Activated CD4-positive, alpha-beta memory T cell treated with anti-CD3 and anti-CD28 coated beads for 36 hours (primary cell): ENCODE data around the gene RAPGEF4. TPM values are rescaled to one million over a fixed set of nuclear protein-coding genes. Genes with fewer than 3 reads are reported as not detected.

Source experiments
- CTCF ChIA-PET: fragments of 350-600 bp; sonication (Branson Sonifier 250); formaldehyde crosslinking; loops from one replicate; lab custom pipeline; 2021; ENCODE audit warnings: antibody characterized with exemption, inconsistent platforms; lab: Charles Lee
- POLR2A ChIA-PET: fragments of 350-600 bp; sonication (Branson Sonifier 250); formaldehyde crosslinking; loops from one replicate; lab custom pipeline; 2021; ENCODE audit warnings: antibody characterized with exemption; lab: Charles Lee
- DNase-seq: peaks from one replicate; pipeline ENCODE4 v3.0.0-alpha.2; 2020
- H3K27ac Mint-ChIP-seq: one replicate; pipeline ENCODE4 v1.8.0; 2021; ENCODE audit warnings: mixed read lengths
- H3K27me3 Mint-ChIP-seq: one replicate; pipeline ENCODE4 v1.8.0; 2021; ENCODE audit warnings: mixed read lengths
- H3K36me3 Mint-ChIP-seq: one replicate; pipeline ENCODE4 v1.8.0; 2021; ENCODE audit warnings: mixed read lengths
- H3K4me1 Mint-ChIP-seq: one replicate; pipeline ENCODE4 v1.8.0; 2021; ENCODE audit warnings: low read depth, mixed read lengths
- H3K4me3 Mint-ChIP-seq: one replicate; pipeline ENCODE4 v1.8.0; 2021; ENCODE audit warnings: mild to moderate bottlenecking, mixed read lengths
- H3K9me3 Mint-ChIP-seq: one replicate; pipeline ENCODE4 v1.8.0; 2021; ENCODE audit warnings: mixed read lengths
- intact Hi-C: fragments of 100-400 bp; cut with micrococcal nuclease; formaldehyde crosslinking; loops from one replicate; pipeline ENCODE4 v1.15.1; 2023
- total RNA-seq, 2 experiments: library from RNA; stranded (reverse); gene quantifications; one replicate each; pipeline ENCODE4 v1.2.3, GENCODE V29; 2021

The RAPGEF4 gene
- total RNA-seq, 2 experiments from 2014 or later, result 0.21 TPM; not detected in 1

DNA sequence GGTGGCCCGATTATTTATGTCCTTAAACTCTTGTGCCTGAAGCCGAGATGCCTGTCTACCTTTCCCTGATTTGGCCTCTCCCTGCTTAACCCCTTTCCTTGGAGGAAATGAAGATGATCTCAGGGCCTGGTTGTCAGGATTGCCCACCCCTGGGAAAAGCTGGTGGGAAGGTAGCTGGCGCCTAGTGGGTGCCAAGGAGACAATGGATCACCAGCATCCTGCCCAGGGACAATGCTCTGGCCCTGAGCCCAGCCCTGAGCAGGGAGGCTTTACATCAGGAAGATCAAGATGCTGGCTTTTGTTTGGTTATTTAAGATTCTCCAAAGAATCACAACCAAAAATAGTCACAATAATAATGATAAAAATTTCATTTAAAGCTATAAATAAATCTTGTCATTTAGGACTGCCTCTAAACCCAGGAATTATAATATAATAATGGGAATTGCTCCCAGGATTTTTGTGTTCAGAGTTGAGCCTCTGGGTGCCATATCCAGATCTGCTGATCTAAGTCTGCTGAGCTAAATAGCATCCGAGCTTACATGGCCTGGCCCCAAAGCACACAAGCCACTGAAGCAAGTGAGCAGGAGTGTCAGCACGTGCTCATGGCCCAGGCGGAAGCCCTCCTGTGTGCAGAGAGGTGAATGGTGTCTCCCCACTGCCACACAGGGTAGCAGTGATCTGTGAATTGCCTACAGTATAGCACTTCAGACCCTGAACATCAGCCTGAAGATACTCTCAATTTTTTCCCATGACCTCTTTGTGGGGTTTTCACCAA lies 282.2 kb downstream of the RAPGEF4 start:
- no peak overlapping the region for H3K27ac Mint-ChIP-seq
- no peaks in the 10 kb centered on the region for H3K4me1 Mint-ChIP-seq
- no peaks in the 10 kb centered on the region for H3K36me3 Mint-ChIP-seq
- H3K27me3 Mint-ChIP-seq, result peaks cover 3% of the 10 kb centered on the region
- no peaks in the 10 kb centered on the region for H3K9me3 Mint-ChIP-seq
- no peak overlapping the region for H3K4me3 Mint-ChIP-seq
- intact Hi-C loops, result no loop called here
- ChIA-PET POLR2A (interaction anchor here (0.6 kb wide), 1 partner anchor 177 kb away, joined by 3 read pairs; no protein-coding TSS in a partner anchor), CTCF (interaction anchor here (1.3 to 2.5 kb wide), 2 partner anchors 9 to 11 kb away, joined by 5 to 11 read pairs; no protein-coding TSS in a partner anchor)
- DNase-seq, result no peak

DNA sequence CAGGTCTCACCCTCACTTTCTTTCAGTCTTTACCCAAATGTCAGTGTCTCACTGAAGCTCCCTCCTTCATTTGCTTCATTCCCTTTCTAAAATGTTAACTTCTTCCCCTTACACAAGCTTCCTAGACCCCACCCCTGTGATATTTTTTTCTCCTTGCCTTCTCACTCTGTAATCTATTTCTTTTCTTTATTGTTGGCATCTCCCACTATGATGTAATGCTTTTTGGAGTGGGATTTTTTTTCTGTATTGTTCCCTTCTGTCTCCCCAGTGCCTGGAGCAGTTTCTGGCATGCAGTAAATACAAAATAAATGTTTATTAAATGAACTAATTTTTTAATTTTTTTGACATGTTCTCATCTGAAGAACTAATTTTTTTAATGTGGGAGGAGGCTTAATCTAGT lies 284.1 kb downstream of the RAPGEF4 start:
- Mint-ChIP-seq H3K9me3 (no peaks in the 10 kb centered on the region), H3K4me1 (no peaks in the 10 kb centered on the region), H3K4me3 (no peak overlapping the region), H3K36me3 (no peaks in the 10 kb centered on the region), H3K27ac (no peak overlapping the region), H3K27me3 (peaks cover 4% of the 10 kb centered on the region)
- no peak for DNase-seq
- intact Hi-C loops, result no loop called here
- CTCF ChIA-PET, result no interaction called here
- POLR2A ChIA-PET, result no interaction called here

DNA sequence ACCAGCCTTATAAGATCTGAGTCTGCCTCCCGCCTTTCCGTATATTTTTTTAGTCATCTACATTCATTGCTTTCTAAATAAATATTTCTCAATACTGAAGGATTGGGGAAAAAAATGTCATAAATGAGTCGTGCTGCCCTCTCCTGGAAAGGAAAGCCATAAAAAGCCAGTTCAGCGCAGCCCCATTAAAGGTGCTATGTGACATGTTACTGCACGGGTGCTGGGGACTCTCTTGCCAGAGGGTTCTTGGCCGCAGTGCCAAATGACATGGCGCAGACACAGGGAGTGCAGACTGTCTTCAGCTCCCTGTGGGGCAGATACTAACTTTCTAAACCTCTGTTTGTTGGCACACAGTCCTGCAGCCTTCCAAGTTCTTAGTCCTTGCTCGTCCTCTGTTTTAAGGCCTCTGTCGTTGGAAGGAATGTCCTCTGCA lies 286.3 kb downstream of the RAPGEF4 start:
- H3K27ac Mint-ChIP-seq, result no peak overlapping the region
- no peaks in the 10 kb centered on the region for H3K4me1 Mint-ChIP-seq
- POLR2A ChIA-PET, result no interaction called here
- CTCF ChIA-PET, result interaction anchor here (3.4 kb wide), 1 partner anchor 188 kb away, joined by 22 read pairs; no protein-coding TSS in a partner anchor
- H3K9me3 Mint-ChIP-seq, result no peaks in the 10 kb centered on the region
- no peaks in the 10 kb centered on the region for H3K36me3 Mint-ChIP-seq
- no peak overlapping the region for H3K4me3 Mint-ChIP-seq
- intact Hi-C loops, result no loop called here
- no peak for DNase-seq
- peaks cover 10% of the 10 kb centered on the region for H3K27me3 Mint-ChIP-seq

DNA sequence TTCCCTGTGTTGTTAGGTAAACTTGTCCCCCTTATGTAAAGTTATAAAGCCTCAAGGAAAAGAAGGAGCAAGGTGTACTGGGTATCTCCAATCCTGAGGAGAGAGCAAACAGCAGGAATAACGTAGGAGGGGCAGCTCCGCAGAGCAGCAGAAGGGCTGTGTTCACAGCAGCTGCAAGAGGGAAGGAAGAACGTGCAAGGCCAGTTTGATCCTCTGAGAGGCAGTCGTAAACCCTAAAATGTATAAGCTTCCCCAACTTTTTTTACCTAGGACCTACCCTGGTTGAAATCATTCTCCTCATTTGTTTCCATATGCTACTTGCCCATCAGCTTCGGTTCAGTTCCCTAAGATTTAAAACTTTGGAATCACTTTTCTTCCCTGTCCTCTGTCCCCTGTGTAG lies 288.1 kb downstream of the RAPGEF4 start:
- no peaks in the 10 kb centered on the region for H3K9me3 Mint-ChIP-seq
- ChIA-PET CTCF (interaction anchor here (1.6 to 3.4 kb wide), 2 partner anchors 187 to 378 kb away, joined by 5 to 22 read pairs; no protein-coding TSS in a partner anchor), POLR2A (no interaction called here)
- intact Hi-C loops, result no loop called here
- no peaks in the 10 kb centered on the region for H3K36me3 Mint-ChIP-seq
- H3K4me3 Mint-ChIP-seq, result no peak overlapping the region
- no peak overlapping the region for H3K27ac Mint-ChIP-seq
- peaks cover 14% of the 10 kb centered on the region for H3K27me3 Mint-ChIP-seq
- no peaks in the 10 kb centered on the region for H3K4me1 Mint-ChIP-seq
- no peak for DNase-seq

DNA sequence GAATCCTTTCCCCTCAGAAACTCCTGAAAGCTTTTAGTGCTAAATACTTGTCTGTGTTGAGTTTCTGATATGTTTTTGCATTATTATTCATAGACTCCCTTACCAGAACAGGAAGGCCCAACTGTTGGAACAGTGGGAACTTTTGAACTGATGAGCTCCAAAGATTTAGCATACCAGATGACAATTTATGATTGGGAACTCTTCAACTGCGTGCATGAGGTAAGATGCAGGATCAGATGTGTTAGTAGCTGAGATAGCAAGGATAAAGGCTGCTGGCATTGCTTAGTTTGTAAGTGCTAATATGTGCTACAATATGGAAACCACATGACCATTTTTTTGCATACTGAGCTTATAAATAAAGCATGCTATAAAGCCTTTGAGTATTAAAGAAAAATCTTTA lies 290.8 kb downstream of the RAPGEF4 start:
- ChIA-PET CTCF (interaction anchor here (0.6 to 9.5 kb wide), 26 partner anchors 9 to 1316 kb away, joined by 3 to 392 read pairs (median 4); no protein-coding TSS in a partner anchor), POLR2A (no interaction called here)
- no peaks in the 10 kb centered on the region for H3K9me3 Mint-ChIP-seq

DNA sequence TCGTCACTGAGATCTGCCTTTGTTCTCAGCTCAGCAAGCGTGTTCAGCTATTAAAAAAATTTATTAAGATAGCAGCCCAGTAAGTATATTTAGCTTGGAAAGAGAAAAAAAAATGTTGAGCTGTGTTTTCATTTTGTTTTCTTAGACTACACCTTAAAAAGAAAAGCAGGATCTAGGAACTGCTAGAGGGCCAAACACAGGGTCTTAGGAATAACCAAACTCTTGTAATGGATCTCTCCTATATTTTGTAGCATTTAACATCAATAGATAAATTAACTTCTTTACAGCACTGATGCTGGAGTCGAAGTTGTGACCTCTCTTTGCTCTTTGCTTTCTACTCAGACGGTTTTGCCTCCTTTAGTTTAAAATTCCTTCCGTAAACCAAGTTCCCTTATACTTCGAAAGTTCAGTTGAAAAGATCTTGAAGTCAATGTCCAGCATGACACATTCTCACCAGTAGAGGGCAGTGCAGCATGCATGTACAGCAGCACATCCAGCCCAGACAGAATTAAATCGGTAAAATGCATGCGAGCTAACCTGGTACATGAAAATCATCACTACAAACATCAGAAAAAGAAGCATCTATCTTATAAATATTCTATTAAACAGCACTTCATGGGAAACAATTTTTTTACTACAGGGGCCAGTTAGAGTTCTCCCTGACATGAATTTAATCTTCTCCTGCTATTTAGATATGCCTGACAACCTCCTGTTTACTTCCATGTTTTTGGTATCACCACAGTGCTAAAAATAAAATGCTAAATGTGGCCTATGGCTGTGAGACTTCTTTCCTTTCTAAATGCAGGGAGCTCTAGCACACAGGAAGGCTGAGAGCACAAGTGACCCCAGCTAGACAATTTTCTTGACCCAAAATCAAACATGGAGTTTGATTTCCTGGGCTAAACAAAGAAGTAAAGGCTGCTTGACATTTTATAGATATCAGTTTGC lies 291.8 kb downstream of the RAPGEF4 start:
- peak; percentile 78 for DNase-seq
- Mint-ChIP-seq H3K36me3 (no peaks in the 10 kb centered on the region), H3K4me1 (no peaks in the 10 kb centered on the region), H3K27me3 (peaks cover 19% of the 10 kb centered on the region), H3K4me3 (no peak overlapping the region), H3K9me3 (no peaks in the 10 kb centered on the region), H3K27ac (no peak overlapping the region)
- intact Hi-C loops, result loop anchor here (1.0 to 5.0 kb wide), 6 partner anchors 49 to 1315 kb away; no protein-coding TSS in a partner anchor
- ChIA-PET CTCF (interaction anchor here (0.6 to 9.5 kb wide), 50 partner anchors 10 to 1317 kb away, joined by 3 to 392 read pairs (median 4); no protein-coding TSS in a partner anchor), POLR2A (no interaction called here)

More for the DNA sequence above, 290.8 kb downstream of the RAPGEF4 start:
- H3K4me3 Mint-ChIP-seq, result no peak overlapping the region
- H3K27ac Mint-ChIP-seq, result no peak overlapping the region
- DNase-seq, result no peak
- H3K36me3 Mint-ChIP-seq, result no peaks in the 10 kb centered on the region
- H3K27me3 Mint-ChIP-seq, result peaks cover 17% of the 10 kb centered on the region
- intact Hi-C loops, result loop anchor here (2.0 to 5.0 kb wide), 3 partner anchors 50 to 1316 kb away; no protein-coding TSS in a partner anchor
- no peaks in the 10 kb centered on the region for H3K4me1 Mint-ChIP-seq

DNA sequence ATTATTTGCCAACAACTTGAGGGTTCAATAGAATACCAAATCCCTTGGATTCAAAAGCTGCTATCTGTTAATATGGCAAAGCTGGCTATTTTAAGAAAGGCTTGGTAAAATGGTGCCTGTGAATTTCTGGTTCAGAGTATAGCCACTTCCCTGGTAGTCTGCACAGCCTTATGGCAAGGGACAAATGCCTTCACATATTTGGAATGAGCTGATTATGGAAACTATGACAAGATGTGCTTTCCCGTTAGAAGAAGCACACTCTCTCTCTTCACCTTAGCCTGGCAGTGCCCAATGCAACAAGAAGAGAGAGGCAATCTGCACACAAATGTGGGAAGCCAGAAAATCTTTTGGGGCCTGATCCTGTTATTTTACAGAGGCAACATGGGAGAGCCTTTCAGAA lies 292.5 kb downstream of the RAPGEF4 start:
- H3K9me3 Mint-ChIP-seq, result no peaks in the 10 kb centered on the region
- intact Hi-C loops, result loop anchor here (2.0 to 5.0 kb wide), 3 partner anchors 329 to 1314 kb away; no protein-coding TSS in a partner anchor
- no peaks in the 10 kb centered on the region for H3K4me1 Mint-ChIP-seq
- peaks cover 19% of the 10 kb centered on the region for H3K27me3 Mint-ChIP-seq
- H3K36me3 Mint-ChIP-seq, result no peaks in the 10 kb centered on the region
- CTCF ChIA-PET, result interaction anchor here (0.6 to 9.5 kb wide), 39 partner anchors 11 to 1784 kb away, joined by 3 to 392 read pairs (median 4); no protein-coding TSS in a partner anchor
- no peak for DNase-seq
- H3K27ac Mint-ChIP-seq, result no peak overlapping the region
- POLR2A ChIA-PET, result no interaction called here
- H3K4me3 Mint-ChIP-seq, result no peak overlapping the region

DNA sequence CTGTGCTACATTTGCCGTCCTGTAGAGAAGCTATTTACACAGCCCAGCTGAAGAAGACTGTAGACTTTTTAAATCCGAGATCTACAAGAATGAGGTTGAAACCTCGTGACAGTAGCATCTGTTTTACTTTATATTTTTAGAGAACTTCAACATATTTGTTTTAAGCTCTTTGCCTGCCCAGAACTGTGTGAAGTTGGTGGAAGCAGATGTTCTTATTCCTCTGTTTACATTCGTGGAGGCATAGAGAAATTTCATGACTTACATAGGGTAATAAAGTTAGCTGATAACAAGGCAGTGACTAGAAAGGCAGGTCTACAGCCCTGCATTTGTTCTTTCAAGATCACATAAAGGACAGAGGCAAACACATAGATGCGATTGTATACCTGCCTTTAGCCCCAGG lies 293.0 kb downstream of the RAPGEF4 start:
- H3K4me3 Mint-ChIP-seq, result no peak overlapping the region
- H3K4me1 Mint-ChIP-seq, result no peaks in the 10 kb centered on the region
- POLR2A ChIA-PET, result no interaction called here
- CTCF ChIA-PET, result interaction anchor here (0.6 to 9.5 kb wide), 18 partner anchors 11 to 1785 kb away, joined by 3 to 392 read pairs (median 5); no protein-coding TSS in a partner anchor
- H3K27me3 Mint-ChIP-seq, result peaks cover 19% of the 10 kb centered on the region
- H3K9me3 Mint-ChIP-seq, result no peaks in the 10 kb centered on the region
- H3K27ac Mint-ChIP-seq, result no peak overlapping the region
- DNase-seq, result no peak
- H3K36me3 Mint-ChIP-seq, result no peaks in the 10 kb centered on the region
- intact Hi-C loops, result loop anchor here (2.0 to 5.0 kb wide), 3 partner anchors 329 to 1314 kb away; no protein-coding TSS in a partner anchor

DNA sequence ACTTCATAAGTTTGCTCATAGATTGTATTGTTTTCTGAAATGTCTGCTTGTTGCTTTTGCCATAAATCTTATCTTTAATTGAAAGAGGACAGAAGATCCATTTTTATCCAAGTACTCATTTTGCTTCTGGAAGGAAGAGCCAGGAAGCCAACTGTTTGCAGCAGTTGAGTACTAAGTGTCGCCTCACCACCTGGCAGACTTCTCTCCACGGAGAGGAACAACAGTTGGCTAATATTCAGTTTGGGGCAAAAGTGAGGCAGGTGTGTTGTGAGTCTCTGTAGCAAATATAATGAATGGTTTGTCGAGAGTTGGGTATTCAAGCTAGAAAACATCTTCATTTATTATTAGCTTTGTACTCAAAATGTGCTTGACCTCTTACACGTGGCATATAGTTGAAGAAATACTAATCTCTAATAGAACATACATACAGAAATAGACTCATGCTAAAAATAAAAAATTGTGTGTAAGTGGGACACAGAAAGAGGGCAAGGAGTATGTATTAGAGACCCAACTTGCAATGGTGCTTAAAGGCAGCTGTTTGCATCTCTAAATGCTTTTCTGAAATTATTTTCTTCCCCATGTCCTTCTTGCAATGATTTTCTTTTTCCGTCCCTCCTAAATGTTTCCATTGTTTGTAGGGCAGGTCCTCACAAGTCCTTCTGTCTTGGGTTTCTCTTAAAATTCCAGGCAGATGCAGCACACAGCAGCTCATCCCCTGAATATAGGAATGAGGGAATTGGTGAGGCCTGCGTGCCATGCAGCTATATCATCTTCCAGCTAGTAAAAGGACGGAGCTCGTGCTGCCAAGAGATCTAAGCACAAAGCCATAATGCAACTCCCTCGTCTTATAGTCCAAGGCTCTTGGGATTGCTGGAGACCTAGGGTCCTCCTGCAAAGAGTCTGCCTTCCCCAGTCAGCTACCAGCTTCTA lies 295.2 kb downstream of the RAPGEF4 start:
- H3K4me1 Mint-ChIP-seq, result no peaks in the 10 kb centered on the region
- H3K4me3 Mint-ChIP-seq, result no peak overlapping the region
- H3K9me3 Mint-ChIP-seq, result no peaks in the 10 kb centered on the region
- DNase-seq, result no peak
- H3K36me3 Mint-ChIP-seq, result no peaks in the 10 kb centered on the region
- intact Hi-C loops, result no loop called here
- peaks cover 15% of the 10 kb centered on the region for H3K27me3 Mint-ChIP-seq
- no peak overlapping the region for H3K27ac Mint-ChIP-seq
- ChIA-PET POLR2A (no interaction called here), CTCF (interaction anchor here (0.7 to 9.5 kb wide), 2 partner anchors 24 to 182 kb away, joined by 3 to 392 read pairs; no protein-coding TSS in a partner anchor)

DNA sequence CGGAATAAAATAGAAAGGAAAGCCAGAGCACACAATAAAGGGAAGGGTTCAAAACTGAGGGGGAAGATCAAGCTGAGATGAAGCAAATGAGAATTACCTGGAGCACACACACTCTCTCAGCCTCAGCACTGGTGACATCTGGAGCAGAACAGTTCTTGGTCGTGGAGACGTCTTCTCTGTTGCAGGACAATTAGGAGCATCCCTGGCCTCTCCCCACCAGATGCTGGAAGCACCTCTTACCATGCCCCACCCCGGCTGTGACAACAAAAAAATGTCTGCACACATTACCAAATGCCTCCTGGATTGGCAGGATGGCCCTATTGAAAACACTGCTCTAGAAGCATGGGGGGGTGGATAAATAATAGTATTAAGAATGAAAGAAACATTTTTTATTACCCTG lies 296.4 kb downstream of the RAPGEF4 start:
- intact Hi-C loops, result no loop called here
- CTCF ChIA-PET, result interaction anchor here (0.6 to 9.5 kb wide), 2 partner anchors 181 to 258 kb away, joined by 3 to 392 read pairs; no protein-coding TSS in a partner anchor
- POLR2A ChIA-PET, result no interaction called here
- H3K27me3 Mint-ChIP-seq, result peaks cover 12% of the 10 kb centered on the region
- no peak overlapping the region for H3K27ac Mint-ChIP-seq
- H3K4me3 Mint-ChIP-seq, result no peak overlapping the region
- H3K4me1 Mint-ChIP-seq, result no peaks in the 10 kb centered on the region
- no peaks in the 10 kb centered on the region for H3K36me3 Mint-ChIP-seq
- DNase-seq, result no peak
- no peaks in the 10 kb centered on the region for H3K9me3 Mint-ChIP-seq
